NOMO-1 (cell line): ENCODE measurements around the gene GGA2.

Source experiments
- DNase-seq, 2 experiments: peaks; one replicate each; lab custom pipeline; 2025; ENCODE audit not compliant: unreplicated experiment in 2 of 2; lab: John Stamatoyannopoulos, UW

The GGA2 gene

DNA sequence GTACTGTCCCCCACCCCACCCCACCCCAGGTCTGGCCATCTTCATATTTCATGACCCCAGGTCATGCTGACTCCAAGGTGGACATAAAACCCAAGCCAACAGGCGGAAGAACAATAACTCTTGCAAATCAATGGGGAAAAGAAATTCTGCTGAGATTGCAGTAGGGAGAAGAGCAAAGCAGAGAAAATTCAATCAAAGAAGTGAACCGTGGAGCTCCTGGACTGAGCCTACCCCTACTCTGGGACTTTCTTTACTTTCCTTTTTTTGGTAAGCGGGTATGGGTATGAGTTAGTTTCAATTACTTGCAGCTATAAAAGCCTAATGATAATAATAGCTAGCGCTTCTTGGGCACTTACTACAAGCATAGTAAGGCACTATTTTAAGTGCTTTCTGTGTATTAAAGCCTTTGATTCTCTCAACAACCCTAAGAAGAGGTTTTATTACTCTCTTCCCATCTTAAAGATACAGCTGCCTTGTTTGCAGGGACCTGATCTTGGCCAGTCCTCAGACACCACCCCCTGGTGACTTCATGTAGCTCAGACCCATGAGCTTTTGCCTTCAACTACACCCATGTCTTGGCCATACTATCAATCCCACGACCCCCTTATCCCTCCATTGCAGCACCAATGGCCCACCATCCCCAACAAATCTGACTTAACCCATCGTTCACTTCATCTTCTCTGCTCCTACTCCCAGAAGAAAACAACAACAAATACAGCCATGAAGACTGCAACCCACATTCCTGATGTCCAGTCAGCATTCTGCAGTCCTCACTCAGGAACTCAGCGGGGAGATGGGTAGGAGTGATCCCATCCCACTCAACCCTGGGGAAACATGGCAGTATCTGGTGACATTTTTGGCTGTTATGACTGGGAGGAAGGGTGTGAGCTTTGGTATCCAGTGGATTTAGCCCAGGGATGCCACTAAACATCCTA is 4.4 kb downstream of the GGA2 start:
- DNase-seq: no peak

- DNase-seq: no peak
Observed at GRCh38 chr16:23505180-23505665, 5.1 kb downstream of the GGA2 start.

GRCh38 chr16:23504453-23505179 is 5.7 kb downstream of the GGA2 start:
- DNase-seq: peak; percentile 58 to 70

GRCh38 chr16:23504076-23504452 is 6.2 kb downstream of the GGA2 start:
- DNase-seq: peak in 1 of 2 experiments; percentile 18

- no peak for DNase-seq
Observed at GRCh38 chr16:23502466-23502865, 7.8 kb downstream of the GGA2 start.

GRCh38 chr16:23501291-23501690 is 9.0 kb downstream of the GGA2 start:
- no peak for DNase-seq

DNA sequence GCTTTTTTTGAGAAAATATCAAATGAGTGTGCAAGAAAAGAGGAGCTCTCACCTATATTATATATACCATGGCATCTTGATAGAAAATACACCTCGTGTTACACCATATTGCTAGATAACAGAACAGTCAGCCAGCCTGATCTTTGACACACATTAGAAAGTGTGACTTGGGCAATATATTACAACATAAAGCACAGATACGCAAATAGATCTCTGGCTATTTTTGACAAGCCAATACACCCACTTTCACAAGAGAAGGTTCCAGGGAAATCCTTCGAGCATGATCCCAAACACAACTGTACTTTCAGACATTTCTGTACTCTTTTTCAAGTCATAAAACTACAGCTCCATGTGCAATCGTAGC is 9.4 kb downstream of the GGA2 start:
- DNase-seq: peak in 1 of 2 experiments; percentile 39

DNA sequence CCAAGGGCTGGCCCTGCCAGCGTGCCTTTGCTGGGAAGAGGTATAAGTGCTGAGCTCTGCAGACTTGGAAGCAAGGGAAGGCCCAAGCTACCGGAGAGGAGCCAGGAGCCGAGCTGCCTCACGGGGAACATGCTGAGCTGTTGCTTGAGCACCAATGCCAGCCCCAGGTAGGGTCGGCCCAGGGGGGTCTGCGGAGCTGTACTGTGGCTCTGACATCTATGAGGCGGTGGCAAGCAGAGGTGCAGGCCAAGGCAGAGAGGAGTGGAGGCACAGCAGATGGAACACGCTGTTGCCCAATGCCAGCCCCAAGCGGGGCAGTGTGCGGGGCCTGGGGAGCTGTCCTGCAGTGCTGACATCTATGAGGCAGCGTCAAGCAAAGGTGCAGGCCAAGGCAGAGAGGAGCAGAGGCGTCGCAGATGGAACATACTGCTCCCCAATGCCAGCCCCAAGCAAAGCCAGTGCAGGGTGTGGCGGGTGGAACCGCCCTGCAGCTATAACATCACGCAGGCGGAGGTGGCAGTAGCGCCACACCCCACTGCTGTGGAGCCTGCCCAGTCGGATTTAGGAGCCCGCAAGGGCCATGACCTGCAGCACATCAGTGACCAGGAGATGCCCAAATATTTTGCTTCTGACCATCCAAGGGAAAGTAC is 10.0 kb downstream of the GGA2 start:
- no peak for DNase-seq

DNA sequence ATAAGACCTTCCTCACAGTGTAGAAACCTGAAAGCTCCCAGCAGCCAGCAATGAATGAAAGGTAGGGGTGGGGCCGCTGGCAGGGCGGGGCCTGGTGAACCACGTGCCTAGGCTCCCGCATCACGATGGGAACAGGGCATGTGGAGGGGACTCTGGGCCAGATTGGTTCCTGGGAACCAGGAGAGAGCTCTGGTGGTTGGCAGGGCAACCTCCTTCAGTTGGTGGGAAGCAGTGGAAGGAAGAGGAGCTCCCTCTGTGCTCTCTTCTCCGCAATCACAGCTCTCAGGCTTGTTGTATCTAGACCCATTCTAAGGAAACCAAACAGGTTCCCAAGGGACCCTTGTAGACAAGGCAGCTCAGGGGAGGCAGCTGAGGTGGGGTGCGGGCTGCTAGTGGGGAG is 10.5 kb downstream of the GGA2 start:
- no peak for DNase-seq

- DNase-seq: no peak
Observed at GRCh38 chr16:23498863-23499262, 11.4 kb downstream of the GGA2 start.

- no peak for DNase-seq
Observed at GRCh38 chr16:23497543-23497868, 12.8 kb downstream of the GGA2 start.

DNA sequence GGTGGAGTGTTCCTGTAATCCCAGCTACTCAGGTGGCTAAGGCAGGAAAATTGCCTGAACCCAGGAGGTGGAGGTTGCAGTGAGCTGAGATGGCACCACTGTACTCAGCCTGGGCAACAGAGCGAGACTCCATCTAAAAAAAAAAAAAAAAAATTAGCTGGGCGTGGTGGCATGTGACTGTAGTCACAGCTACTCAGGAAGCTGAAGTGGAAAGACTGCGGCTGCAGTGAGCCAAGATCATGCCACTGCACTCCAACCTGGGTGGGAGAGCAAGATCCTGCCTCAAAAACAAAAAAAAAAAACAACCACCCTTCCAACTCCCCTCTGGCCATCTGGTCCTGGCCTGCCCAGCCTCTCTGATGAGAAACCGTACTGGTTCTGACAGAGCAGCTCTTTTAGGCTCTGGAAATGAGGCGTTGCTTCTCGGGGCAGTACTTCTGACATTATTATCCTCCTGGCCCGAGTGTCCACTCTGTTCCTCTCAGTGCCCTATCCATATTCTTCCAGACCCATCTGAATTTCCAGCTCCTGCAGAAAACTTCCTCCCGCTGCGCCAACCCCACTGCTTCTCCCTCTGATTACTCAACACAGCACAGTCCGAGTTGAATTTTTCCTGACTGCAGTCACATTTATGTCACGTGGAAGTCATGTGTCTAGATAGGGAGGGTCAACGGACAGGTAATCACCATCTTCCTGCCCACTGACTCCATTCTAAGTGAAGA is 13.3 kb downstream of the GGA2 start:
- no peak for DNase-seq

GRCh38 chr16:23495671-23496070 is 14.6 kb downstream of the GGA2 start:
- DNase-seq: no peak

DNA sequence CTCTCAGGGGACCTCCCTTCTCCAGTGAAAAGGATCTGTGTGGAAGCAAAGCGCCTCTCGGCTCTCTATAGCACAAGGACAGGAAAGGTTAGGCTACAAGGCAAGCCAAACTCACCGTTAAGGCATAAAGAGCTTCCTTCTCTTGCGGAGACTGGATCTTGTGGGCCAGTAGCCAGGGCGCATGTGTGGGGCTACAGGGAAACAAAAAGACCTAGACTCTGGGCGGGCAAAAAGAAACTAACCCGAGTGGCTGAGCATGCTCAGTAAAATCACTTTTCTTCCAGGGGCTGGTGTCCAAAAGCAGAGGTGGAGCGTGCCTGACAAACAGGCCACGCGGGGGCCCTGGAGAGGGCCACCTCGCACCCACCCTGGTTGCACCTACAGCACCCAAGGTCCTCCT is 16.1 kb downstream of the GGA2 start:
- DNase-seq: no peak

DNA sequence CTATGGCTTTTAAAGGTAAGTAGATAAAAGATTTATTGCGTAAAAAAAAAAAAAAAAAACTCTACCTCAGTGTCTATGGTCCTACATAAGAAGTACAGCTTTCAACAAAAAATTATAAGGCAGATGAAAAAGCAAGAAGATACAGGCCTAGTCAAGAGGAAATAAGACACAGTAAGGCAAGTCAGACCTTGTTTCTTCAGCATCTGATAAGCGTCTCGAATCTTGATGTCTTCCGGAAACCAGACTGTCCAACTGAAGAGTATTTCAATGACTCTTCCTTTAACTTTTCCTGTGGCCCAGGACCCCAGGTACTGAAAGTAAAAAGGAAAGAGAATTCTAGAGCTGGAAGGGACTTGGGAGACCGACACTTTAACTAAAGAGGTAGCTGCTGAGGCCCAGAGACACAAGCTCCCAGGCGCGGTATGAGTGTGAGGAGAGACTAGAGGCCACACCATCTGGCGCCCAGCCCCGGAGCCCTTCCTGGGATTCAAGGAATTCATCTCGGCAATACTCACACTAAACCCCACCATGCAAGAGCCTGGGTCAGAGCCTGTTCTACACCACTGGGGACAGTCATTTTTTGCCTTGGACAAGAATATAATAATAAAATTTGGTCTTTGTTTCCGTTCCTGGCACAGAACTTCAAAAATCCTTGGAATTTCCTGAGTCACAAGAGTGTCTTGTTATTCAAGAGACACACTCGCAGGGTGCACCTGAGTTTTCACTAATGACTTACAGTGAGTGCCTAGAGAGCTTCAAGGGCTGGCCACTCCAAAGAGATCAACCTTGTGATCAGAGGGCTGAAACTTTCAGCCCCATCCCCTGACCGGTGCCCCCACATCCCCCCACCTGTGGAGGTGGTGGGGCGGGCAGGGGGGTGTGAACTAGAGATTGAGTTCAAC is 18.6 kb downstream of the GGA2 start:
- no peak for DNase-seq

DNA sequence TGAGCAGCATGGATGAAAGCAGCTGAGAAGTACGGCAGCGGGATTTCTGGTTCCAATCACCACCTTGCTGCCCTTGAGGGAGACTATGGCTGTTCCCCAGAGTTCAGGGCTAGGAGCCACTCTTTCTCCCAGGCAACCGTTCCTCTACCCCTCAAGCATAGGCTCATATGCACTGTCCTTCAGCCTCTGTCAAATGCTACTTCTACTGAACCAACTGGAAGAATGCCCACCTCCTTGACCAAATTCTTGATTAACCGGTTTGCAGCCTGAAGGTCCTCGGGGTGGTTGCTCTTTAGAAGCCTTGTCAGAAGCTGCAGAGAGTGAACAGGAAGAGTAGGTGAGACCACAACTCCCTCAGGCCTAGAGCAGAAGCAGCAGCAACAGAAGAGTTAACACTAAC is 23.8 kb downstream of the GGA2 start:
- DNase-seq: no peak

DNA sequence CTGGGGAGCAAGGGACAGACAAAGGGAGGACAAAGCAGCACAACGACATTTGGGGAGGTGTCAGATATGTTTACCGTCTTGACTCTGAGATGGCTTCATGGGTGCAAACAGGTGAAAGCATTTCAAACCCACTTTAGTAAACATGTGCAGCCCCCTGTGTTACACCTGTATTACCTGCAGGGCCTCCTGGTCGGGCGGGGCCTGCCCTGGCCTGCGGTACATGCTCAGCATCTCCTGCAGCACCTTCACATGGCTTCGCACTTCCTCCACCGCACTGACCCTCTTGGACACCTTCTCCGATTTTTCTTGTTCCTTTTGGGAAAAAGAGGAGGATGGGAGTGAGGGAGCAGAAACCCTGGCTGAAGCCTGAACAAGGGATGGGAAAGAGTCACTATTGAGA is 24.5 kb downstream of the GGA2 start:
- DNase-seq: no peak

DNA sequence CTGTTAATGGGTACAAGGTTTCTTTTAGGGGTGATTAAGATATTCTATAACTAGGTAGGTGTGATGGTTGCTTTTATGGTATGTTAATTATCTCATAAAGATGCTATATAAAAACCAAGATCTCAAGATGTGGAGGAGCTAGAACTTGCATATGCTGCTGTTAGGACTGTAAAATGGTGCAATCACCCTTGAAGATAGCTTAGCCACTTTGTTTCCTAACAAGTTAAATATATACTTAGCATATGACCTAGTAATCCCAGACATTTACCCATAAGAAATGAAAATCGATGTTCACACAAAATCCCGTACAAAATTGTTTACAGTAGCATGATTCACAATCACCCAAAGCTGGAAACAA is 25.1 kb downstream of the GGA2 start:
- no peak for DNase-seq

GRCh38 chr16:23484510-23485256 is 25.6 kb downstream of the GGA2 start:
- DNase-seq: no peak
